ENCODE data around the gene FKBP10. TPM values are rescaled to one million over a fixed set of nuclear protein-coding genes. Genes with fewer than 3 reads are reported as not detected.
A peak's percentile ranks its signal among the peaks of the same experiment; 100 is the strongest.

FKBP10 gene
- total RNA-seq, 2 experiments from 2014 or later: 0.74 to 1.2 TPM

DNA sequence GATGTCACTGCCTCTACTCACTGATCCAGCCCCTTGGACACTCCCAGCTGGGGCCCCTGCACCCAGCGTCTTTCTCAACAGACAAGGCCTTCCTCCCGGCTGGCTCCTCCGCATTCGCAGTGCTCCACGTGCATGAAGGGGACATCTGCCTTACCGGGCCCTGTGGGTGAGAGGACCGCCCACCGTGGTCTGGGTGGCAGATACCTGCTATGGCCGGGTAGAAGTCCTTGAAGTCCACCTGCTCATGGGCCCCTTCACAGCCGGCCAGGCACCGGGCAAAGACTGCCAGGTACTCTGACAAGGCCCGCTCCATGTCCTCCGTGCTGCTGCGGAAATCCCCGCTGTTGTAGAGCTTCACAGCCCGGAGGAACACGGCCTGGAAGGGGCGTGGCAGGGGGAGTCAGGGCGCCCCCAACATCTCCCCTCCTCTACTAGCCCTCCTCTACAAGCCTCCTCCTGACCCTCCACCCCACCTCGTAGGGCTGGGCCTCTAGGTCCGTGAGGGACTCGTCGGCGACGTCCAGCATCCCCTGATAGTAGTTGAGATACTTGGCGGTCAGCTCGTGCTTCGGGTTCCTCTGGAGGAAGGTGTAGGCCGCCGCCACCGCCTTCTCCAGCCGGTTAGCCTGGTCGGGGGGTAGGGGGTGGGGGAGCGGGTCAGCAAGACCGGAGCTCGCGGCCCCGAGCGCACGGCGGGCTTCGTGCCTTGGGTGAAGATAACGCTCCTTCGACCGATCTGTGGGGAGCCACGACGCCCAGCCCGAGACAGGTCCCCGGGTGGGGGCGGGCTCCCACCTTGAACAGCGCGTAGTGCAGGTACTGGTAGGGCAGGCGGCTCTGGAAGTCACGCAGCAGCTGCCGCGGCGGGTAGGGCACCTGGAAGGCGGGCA lies 1.9 kb upstream of the FKBP10 start:
- POLR2A ChIA-PET: interaction anchor here (0.6 to 1.7 kb wide), 9 partner anchors 11 to 165 kb away, joined by 3 to 5 read pairs (median 4); no protein-coding TSS in a partner anchor
- peaks cover 3% of the 10 kb centered on the region for H3K36me3 Mint-ChIP-seq (ENCODE audit: low read depth)
- ATAC-seq (peak; percentile 29), DNase-seq (no peak)
- H3K4me1 Mint-ChIP-seq (ENCODE audit: low read depth): peaks cover 21% of the 10 kb centered on the region
- intact Hi-C loops (cut with micrococcal nuclease): no loop called here
- peaks cover 7% of the 10 kb centered on the region for H3K27me3 Mint-ChIP-seq
- peak overlapping the region; percentile 79 for H3K4me3 Mint-ChIP-seq
- H3K27ac Mint-ChIP-seq: no peak overlapping the region
- CTCF ChIA-PET: interaction anchor here (0.7 to 3.9 kb wide), 16 partner anchors 9 to 163 kb away, joined by 3 to 35 read pairs (median 6); partner anchors contain the start of genes HAP1 and JUP
- TF ChIP-seq, protein P1, sequence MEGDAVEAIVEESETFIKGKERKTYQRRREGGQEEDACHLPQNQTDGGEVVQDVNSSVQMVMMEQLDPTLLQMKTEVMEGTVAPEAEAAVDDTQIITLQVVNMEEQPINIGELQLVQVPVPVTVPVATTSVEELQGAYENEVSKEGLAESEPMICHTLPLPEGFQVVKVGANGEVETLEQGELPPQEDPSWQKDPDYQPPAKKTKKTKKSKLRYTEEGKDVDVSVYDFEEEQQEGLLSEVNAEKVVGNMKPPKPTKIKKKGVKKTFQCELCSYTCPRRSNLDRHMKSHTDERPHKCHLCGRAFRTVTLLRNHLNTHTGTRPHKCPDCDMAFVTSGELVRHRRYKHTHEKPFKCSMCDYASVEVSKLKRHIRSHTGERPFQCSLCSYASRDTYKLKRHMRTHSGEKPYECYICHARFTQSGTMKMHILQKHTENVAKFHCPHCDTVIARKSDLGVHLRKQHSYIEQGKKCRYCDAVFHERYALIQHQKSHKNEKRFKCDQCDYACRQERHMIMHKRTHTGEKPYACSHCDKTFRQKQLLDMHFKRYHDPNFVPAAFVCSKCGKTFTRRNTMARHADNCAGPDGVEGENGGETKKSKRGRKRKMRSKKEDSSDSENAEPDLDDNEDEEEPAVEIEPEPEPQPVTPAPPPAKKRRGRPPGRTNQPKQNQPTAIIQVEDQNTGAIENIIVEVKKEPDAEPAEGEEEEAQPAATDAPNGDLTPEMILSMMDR (IDR thresholded peaks at IDR 0.05): no peak
- no peaks in the 10 kb centered on the region for H3K9me3 Mint-ChIP-seq

DNA sequence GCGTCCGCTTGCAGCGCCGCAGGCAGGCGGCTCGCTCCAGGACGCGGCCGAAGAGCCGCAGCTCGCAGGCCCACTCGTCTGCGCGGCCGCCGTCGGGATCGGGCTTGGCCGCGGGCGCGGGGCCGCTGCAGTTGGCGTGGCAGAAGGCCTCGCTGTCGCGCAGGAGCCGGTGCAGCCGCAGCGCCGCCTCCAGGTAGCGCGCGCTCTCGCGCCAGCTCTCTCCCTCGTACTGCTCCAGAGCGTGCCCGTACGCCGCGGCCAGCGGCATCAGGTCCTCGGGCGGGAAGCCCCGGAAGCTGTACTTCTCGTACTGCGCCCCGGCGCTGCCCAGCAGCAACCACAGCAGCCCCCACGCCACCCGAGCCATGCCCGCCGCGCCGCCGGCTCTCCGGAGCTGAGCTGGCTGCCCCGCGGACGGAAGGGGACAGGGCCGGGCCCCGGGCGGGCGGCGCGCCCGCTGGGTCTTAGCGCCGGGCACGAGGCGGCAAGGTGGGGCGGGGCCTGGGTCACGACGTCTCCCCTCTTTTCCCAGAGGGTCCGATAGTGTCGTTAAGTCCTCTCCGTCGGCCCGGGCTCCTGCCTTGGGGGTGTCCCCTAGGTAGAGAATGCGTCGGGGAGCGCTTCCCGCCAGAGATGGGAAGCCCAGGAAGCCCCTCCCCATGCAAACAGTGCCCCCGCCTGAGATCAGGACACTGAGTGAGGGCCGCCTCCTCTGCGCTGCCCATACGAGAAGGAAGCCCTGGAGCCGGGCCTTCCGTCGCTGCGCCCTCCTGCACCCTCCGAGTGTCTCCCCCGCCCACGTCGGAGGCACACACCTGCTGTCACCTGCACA lies 1.0 kb upstream of the FKBP10 start, which contains the start of gene P3H4:
P3H4 (minus strand) TSS at position 401 of the 832 bp plus-strand sequence; CDS start at position 367, 34 bp downstream.
- H3K27me3 Mint-ChIP-seq: peaks cover 7% of the 10 kb centered on the region
- peak within 1 kb of the TSS; percentile 79 for H3K4me3 Mint-ChIP-seq
- ChIA-PET POLR2A (interaction anchor here (0.7 to 1.7 kb wide), 10 partner anchors 11 to 158 kb away, joined by 3 to 5 read pairs (median 4); partner anchors contain the start of gene NT5C3B), CTCF (interaction anchor here (0.9 to 3.9 kb wide), 15 partner anchors 9 to 163 kb away, joined by 3 to 35 read pairs (median 6); partner anchors contain the start of genes HAP1 and JUP)
- ATAC-seq (peak; percentile 86), DNase-seq (peak; percentile 78)
- H3K9me3 Mint-ChIP-seq: no peaks in the 10 kb centered on the region
- intact Hi-C loops (cut with micrococcal nuclease): no loop called here
- peak within 1 kb of the TSS; percentile 63 for H3K27ac Mint-ChIP-seq
- TF ChIP-seq, protein P1 (IDR thresholded peaks at IDR 0.05): peak; percentile 67
- peaks cover 21% of the 10 kb centered on the region for H3K4me1 Mint-ChIP-seq (ENCODE audit: low read depth)
- peaks cover 3% of the 10 kb centered on the region for H3K36me3 Mint-ChIP-seq (ENCODE audit: low read depth)

DNA sequence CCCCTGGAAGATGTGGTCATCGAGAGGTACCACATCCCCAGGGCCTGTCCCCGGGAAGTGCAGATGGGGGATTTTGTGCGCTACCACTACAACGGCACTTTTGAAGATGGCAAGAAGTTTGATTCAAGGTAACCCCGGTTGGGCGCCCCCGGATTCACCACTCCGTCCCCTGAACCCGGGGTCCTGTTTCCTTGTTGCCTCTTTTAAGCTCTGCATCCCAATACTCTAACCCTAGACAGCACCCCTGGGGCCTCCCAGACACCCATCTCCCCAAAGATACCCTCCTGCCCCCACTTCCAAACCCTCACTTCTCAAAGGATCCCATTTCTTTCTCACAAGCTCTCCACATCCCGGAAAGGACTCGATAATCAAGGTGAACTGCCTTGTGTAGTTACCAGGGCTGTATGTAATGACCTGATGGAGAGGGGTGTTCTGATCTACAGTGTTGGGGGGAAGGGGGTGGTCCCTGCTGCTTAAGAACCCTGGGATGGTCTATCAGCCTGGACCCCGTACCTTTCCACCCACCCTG lies 412 bp downstream of the FKBP10 start:
- H3K27me3 Mint-ChIP-seq: peaks cover 7% of the 10 kb centered on the region
- DNase-seq: no peak
- ChIA-PET CTCF (no interaction called here), POLR2A (interaction anchor here (1.7 kb wide), 1 partner anchor 23 kb away, joined by 5 read pairs; the partner anchor contains the start of gene NT5C3B)
- H3K4me3 Mint-ChIP-seq: peak overlapping the region; percentile 43
- H3K4me1 Mint-ChIP-seq (ENCODE audit: low read depth): peaks cover 21% of the 10 kb centered on the region
- H3K9me3 Mint-ChIP-seq: no peaks in the 10 kb centered on the region
- ATAC-seq: no peak
- peaks cover 3% of the 10 kb centered on the region for H3K36me3 Mint-ChIP-seq (ENCODE audit: low read depth)
- no peak overlapping the region for H3K27ac Mint-ChIP-seq
- intact Hi-C loops (cut with micrococcal nuclease): no loop called here
- TF ChIP-seq, protein P1 (IDR thresholded peaks at IDR 0.05): no peak

DNA sequence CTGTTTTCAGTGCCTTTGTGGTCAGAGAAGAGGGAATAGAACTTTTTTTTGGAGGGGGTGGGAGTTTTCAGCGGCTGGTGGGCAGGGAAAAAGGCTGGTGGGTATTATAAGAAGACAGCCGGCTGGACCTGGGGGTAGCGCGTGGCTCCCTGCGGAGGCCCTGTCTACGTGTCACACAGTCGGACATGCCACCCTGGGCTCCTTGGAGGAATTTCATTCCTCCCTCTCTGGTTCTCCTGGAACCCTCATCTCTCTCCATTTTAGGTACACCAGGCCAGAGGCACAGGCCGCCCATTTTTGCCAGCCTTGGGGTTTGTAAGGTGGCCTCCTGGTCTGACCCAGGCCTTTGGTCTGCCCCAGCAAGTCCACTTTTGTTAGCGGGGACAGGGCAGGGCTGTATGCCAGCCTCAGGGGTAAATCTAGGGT lies 908 bp downstream of the FKBP10 start:
- DNase-seq: no peak
- peaks cover 7% of the 10 kb centered on the region for H3K27me3 Mint-ChIP-seq
- no peak overlapping the region for H3K27ac Mint-ChIP-seq
- peaks cover 3% of the 10 kb centered on the region for H3K36me3 Mint-ChIP-seq (ENCODE audit: low read depth)
- CTCF ChIA-PET: interaction anchor here (1.5 to 2.2 kb wide), 2 partner anchors 12 to 17 kb away, joined by 3 to 8 read pairs; no protein-coding TSS in a partner anchor
- intact Hi-C loops (cut with micrococcal nuclease): no loop called here
- no peaks in the 10 kb centered on the region for H3K9me3 Mint-ChIP-seq
- TF ChIP-seq, protein P1 (IDR thresholded peaks at IDR 0.05): no peak
- H3K4me1 Mint-ChIP-seq (ENCODE audit: low read depth): peaks cover 21% of the 10 kb centered on the region
- H3K4me3 Mint-ChIP-seq: no peak overlapping the region
- ATAC-seq: no peak
- POLR2A ChIA-PET: no interaction called here

Measured in activated CD8-positive, alpha-beta T cell treated with anti-CD3 and anti-CD28 coated beads for 36 hours (primary cell).